GM12873 (cell line): Measurements from ENCODE around the gene CHRNB1.

ENCODE experiments used
- CTCF ChIP-seq: IDR thresholded peaks from 2 replicates; pipeline ENCODE4 v1.5.1; 2012; ENCODE audit warnings: low read depth, mild to moderate bottlenecking, moderate library complexity, low read length, control low read depth; ENCODE audit not compliant: insufficient read depth; ENCODE audit errors: missing control alignments

The CHRNB1 gene

GRCh38 chr17:7404737-7405349 lies 40.0 kb upstream of the CHRNB1 start:
- no peak for TF ChIP-seq CTCF

GRCh38 chr17:7405350-7406234 lies 39.3 kb upstream of the CHRNB1 start:
- TF ChIP-seq CTCF: no peak

DNA sequence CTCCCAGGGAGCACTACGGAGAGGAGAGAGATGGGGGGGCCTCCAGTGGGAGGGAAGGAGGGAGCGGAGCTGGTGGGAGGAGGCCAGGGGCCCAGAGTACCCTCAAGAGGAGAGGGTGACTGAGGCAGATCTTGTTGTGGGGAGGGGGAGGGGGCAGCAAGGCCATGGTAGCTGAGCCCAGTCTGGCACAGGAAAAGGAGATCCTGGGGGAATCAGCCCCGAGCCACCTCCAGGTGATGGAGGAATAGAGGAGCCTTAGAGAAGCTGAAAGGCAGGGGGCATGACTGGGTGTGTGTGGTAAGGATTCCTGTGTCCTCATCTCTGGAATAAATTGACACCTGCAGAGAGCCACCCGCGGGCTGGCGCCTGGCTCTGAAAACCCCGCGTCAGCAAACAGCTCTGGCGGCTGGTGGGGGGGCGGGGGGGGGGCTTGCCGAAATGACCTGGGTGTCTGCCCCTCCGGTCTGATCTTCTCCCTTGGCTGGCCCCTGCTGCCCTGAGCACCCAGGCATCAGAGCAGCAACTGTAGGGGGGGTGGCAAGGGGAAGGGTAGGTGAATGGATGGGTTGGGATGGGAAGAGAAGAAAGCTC lies 38.5 kb upstream of the CHRNB1 start:
- TF ChIP-seq CTCF: no peak

DNA sequence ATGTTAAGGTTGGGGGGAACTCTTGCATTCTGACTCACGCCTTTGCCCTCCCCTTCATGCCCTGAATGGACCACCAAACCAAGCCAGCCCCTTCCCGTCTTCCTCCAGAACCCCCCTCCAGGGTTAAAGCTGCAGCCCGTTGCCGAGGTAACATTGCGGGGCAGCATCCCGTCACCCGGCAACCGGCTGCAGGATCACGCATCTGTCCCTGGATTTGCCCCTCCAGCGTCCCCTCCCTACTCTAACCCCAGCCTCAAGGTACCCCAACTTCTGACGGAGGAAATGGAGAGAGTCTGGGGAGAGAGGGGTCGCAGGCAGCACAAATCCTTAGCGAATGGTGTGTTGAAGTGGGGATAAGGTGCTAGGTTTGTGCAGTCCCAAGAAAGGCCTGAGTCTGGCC lies 37.8 kb upstream of the CHRNB1 start:
- TF ChIP-seq CTCF: no peak

GRCh38 chr17:7407485-7408251 lies 37.2 kb upstream of the CHRNB1 start, which contains the start of gene NLGN2:
Gene NLGN2 (plus strand): TSS chr17:7407845. CDS start chr17:7408256, 411 bp downstream.
- no peak for TF ChIP-seq CTCF

GRCh38 chr17:7408252-7408727 lies 36.6 kb upstream of the CHRNB1 start:
- TF ChIP-seq CTCF: no peak
